Nephron (organoid): ENCODE data around the gene C22orf39.
"Not testable (repeated sequence)": the region's sequence is repeated elsewhere in the genome, so short reads cannot be mapped to it uniquely, and the experiment has no call there.

Experiments
- H3K27ac Mint-ChIP-seq, 3 experiments: 2 replicates each; pipeline ENCODE4 v1.8.0; 2020; ENCODE audit warnings: mixed read lengths in 3 of 3, mild to moderate bottlenecking in 2 of 3, moderate library complexity in 1 of 3
- H3K27me3 Mint-ChIP-seq: 2 replicates; pipeline ENCODE4 v1.8.0; 2021; ENCODE audit warnings: low read depth, mild to moderate bottlenecking, moderate library complexity, mixed read lengths
- H3K36me3 Mint-ChIP-seq: 2 replicates; pipeline ENCODE4 v1.8.0; 2020; ENCODE audit warnings: low read depth, mixed read lengths
- H3K4me1 Mint-ChIP-seq: 2 replicates; pipeline ENCODE4 v1.8.0; 2020; ENCODE audit warnings: mixed read lengths
- H3K4me3 Mint-ChIP-seq, 3 experiments: 2 replicates each; pipeline ENCODE4 v1.8.0; 2020; ENCODE audit warnings: mild to moderate bottlenecking in 3 of 3, mixed read lengths in 3 of 3, moderate library complexity in 2 of 3
- H3K9me3 Mint-ChIP-seq: 2 replicates; pipeline ENCODE4 v1.8.0; 2020; ENCODE audit warnings: mixed read lengths
- TF ChIP-seq, protein P1 (sequence below), 3 experiments: fragments of 200-600 bp; sonication (generic); IDR thresholded peaks; one replicate each; pipeline ENCODE4 v1.5.0; 2021; ENCODE audit warnings: antibody characterized with exemption in 3 of 3; ENCODE audit not compliant: unreplicated experiment in 3 of 3

C22orf39 gene

DNA sequence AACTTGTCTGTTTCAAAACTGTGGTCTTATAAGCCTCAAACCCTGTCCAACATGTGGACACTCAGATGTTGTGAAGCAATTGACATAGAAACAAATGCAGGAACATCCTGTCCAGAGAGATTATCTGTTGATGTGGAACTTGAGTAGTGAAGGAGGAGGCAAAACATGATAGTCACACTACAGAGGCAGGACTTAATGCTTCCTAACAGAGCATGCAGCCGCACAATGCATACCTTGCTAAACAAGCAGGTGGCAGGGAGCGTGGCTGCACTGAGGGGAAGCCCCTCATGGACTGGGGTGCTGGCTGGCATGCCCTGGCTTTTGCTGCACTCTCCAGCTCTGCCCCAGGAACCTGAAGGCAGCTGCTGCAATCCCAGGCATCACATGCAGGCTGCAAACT is 5.3 kb downstream of the C22orf39 start:
- TF ChIP-seq, protein P1, sequence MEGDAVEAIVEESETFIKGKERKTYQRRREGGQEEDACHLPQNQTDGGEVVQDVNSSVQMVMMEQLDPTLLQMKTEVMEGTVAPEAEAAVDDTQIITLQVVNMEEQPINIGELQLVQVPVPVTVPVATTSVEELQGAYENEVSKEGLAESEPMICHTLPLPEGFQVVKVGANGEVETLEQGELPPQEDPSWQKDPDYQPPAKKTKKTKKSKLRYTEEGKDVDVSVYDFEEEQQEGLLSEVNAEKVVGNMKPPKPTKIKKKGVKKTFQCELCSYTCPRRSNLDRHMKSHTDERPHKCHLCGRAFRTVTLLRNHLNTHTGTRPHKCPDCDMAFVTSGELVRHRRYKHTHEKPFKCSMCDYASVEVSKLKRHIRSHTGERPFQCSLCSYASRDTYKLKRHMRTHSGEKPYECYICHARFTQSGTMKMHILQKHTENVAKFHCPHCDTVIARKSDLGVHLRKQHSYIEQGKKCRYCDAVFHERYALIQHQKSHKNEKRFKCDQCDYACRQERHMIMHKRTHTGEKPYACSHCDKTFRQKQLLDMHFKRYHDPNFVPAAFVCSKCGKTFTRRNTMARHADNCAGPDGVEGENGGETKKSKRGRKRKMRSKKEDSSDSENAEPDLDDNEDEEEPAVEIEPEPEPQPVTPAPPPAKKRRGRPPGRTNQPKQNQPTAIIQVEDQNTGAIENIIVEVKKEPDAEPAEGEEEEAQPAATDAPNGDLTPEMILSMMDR (IDR thresholded peaks at IDR 0.05; ENCODE audit: unreplicated experiment in 3 of 3), result no peak
- no peaks in the 10 kb centered on the region for H3K9me3 Mint-ChIP-seq
- H3K36me3 Mint-ChIP-seq, result peaks cover 34% of the 10 kb centered on the region
- no peaks in the 10 kb centered on the region for H3K27me3 Mint-ChIP-seq
- H3K27ac Mint-ChIP-seq, result peak overlapping the region in 1 of 3 experiments; percentile 21
- no peak overlapping the region for H3K4me3 Mint-ChIP-seq
- H3K4me1 Mint-ChIP-seq, result peaks cover 21% of the 10 kb centered on the region

DNA sequence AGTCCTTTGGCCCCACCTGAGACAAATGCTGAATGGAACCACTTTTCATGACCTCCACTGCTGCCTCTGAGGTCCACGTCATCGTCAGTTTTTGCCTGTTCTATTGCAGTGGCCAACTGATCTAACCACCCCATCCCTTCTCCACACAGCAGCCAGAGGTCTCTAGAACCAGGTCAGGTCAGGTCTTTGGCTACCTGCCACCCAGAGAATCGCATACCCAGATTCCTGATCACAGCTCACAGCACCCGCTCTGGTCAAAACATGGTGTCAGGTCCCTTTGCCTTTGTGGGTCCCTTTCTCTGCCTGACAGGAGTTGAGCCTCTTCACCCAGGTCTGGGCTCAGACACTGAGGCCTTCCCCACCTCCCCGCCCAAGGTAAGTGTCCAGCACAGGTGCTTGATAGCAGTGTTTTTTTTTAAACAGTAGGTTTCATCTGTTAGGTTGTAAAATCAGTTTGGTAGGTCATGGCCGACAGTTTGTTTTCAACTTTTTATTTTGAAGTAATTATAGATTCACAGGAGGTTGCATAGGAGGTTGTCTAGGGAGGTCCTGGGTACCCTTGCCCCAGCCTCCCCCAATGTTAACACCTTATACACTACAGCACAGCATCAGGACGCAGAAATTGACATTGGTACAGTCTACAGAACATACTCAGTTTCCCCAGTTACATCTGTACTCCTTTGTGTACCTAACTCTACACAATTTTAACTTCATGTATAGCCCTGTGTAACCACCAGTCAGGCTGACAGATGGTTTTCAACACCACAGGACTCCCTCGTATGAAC is 6.9 kb downstream of the C22orf39 start:
- no peak overlapping the region for H3K4me3 Mint-ChIP-seq
- H3K9me3 Mint-ChIP-seq, result no peaks in the 10 kb centered on the region
- H3K27me3 Mint-ChIP-seq, result no peaks in the 10 kb centered on the region
- H3K27ac Mint-ChIP-seq, result no peak overlapping the region
- TF ChIP-seq, protein P1 (IDR thresholded peaks at IDR 0.05; ENCODE audit: unreplicated experiment in 3 of 3), result no peak
- peaks cover 31% of the 10 kb centered on the region for H3K36me3 Mint-ChIP-seq
- peaks cover 10% of the 10 kb centered on the region for H3K4me1 Mint-ChIP-seq

DNA sequence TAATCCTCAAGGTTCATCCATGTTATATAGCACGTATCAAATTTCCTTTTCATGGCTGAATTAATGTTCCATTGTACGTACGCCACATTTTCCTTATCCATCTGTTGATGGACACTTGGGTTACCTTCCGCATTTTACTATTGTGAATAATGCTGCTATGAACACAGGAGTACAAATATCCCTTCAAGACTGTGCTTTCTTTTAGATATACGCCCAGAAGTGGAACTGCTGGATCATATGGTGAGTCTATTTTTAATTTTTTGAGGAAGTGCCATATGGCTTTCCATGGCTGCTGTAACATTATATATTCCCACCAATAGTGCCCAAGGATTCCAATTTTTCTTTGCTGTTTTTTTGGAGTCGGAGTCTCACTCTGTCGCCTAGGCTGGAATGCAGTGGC is 9.2 kb downstream of the C22orf39 start:
- no peaks in the 10 kb centered on the region for H3K27me3 Mint-ChIP-seq
- H3K36me3 Mint-ChIP-seq, result peaks cover 30% of the 10 kb centered on the region
- TF ChIP-seq, protein P1 (IDR thresholded peaks at IDR 0.05; ENCODE audit: unreplicated experiment in 3 of 3), result no peak
- H3K9me3 Mint-ChIP-seq, result no peaks in the 10 kb centered on the region
- H3K4me3 Mint-ChIP-seq, result peak overlapping the region in 1 of 3 experiments; percentile 30
- H3K27ac Mint-ChIP-seq, result no peak overlapping the region
- H3K4me1 Mint-ChIP-seq, result peaks cover 6% of the 10 kb centered on the region

DNA sequence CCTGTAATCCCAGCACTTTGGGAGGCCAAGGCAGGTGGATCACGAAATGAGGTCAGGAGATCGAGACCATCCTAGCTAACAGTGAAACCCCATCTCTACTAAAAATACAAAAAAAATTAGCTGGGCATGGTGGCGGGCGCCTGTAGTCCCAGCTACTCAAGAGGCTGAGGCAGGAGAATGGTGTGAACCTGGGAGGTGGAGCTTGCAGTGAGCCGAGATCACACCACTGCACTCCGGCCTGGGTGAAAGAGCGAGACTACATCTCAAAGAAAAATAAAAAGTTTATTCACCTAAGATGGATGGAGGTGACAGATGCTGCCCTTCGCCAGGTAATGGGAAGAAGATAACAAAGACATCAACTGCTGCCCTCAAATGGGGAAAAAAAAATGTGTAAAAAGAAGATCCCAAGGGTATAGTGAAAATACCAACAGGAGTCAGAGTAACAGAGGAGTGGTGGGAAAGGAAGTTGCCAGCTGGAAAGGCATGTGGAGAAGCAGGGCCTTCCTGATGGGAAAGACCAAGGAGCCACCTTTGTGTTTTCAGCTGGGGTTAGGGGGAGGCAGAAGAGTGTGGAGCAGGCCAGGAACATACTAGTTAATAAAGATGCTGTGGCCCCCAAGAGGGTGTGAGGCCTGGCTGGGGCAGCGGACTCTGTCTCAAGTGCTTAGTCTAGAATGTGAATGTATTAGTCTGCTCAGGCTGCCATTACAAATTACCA is 10.9 kb downstream of the C22orf39 start:
- not testable (repeated sequence) for H3K27ac Mint-ChIP-seq, H3K9me3 Mint-ChIP-seq, H3K4me3 Mint-ChIP-seq, H3K27me3 Mint-ChIP-seq
- peaks cover 25% of the 10 kb centered on the region for H3K36me3 Mint-ChIP-seq
- peaks cover 11% of the 10 kb centered on the region for H3K4me1 Mint-ChIP-seq

DNA sequence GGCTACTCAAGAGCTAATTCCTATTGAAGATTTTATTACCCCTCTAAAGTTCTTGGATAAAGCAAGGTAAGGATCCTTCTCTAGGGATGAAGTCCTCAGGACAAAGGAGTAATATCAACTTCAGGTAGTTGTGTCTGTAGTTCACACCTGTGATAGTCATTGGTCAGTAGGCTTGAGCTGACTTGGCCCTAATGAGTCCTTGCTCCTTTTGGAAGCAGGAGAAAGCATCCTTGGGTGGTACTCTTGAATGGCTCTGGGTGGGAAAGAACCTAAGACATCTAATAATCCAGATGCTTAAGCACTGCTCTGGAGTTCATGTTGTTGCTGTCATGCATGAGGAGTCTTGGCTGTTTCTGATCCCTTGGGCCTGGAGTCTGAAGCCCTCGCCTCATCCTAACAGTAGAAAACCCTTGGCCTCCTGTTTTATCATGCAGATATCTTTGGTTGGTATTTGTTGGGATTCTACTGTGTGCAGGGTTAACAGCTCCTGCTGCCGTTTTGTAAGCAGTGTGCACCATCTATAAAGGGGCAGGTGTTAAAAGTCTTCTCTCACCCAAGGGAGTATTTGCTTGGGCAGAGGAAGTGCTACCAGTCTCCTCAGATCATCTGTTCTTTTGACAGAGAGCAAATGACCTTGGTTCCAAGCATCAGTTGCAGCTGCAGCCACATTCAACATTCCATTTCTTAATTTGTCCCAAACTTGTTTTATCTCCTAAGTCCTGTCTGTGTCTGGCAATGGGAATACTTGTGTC is 12.5 kb downstream of the C22orf39 start:
- Mint-ChIP-seq H3K4me1 (peaks cover 19% of the 10 kb centered on the region), H3K27ac (no peak overlapping the region)

More for the DNA sequence above, 12.5 kb downstream of the C22orf39 start:
- Mint-ChIP-seq H3K9me3 (no peaks in the 10 kb centered on the region), H3K4me3 (peak overlapping the region; percentile 59 to 94 (median 74)), H3K36me3 (peaks cover 18% of the 10 kb centered on the region), H3K27me3 (no peaks in the 10 kb centered on the region)
- TF ChIP-seq, protein P1 (IDR thresholded peaks at IDR 0.05; ENCODE audit: unreplicated experiment in 3 of 3), result no peak
